Progenitor cell of endocrine pancreas (in vitro differentiated cells): ENCODE data around the gene BOD1L1. TPM values are rescaled to one million over a fixed set of nuclear protein-coding genes. Genes with fewer than 3 reads are reported as not detected.

Source experiments
- DNase-seq: peaks from one replicate; pipeline ENCODE4 v3.0.0; 2021; ENCODE audit warnings: low spot score; ENCODE audit not compliant: unreplicated experiment
- H3K27ac Mint-ChIP-seq: 2 replicates; pipeline ENCODE4 v1.8.0; 2021; ENCODE audit warnings: mild to moderate bottlenecking, moderate library complexity, mixed read lengths
- H3K27me3 Mint-ChIP-seq: 2 replicates; pipeline ENCODE4 v1.8.0; 2021; ENCODE audit warnings: mixed read lengths
- H3K36me3 Mint-ChIP-seq: 2 replicates; pipeline ENCODE4 v1.8.0; 2022; ENCODE audit warnings: mixed read lengths; ENCODE audit not compliant: insufficient read depth
- H3K4me1 Mint-ChIP-seq: 2 replicates; pipeline ENCODE4 v1.8.0; 2021; ENCODE audit warnings: low read depth, mixed read lengths
- H3K4me3 Mint-ChIP-seq: 2 replicates; pipeline ENCODE4 v1.8.0; 2021; ENCODE audit warnings: low read depth, mild to moderate bottlenecking, moderate library complexity, mixed read lengths
- H3K9me3 Mint-ChIP-seq: 2 replicates; pipeline ENCODE4 v1.8.0; 2021; ENCODE audit warnings: low read depth, mixed read lengths
- CTCF ChIP-seq: fragments of 200-600 bp; sonication (generic); IDR thresholded peaks from one replicate; pipeline ENCODE4 v1.5.0; 2021; ENCODE audit warnings: antibody characterized with exemption, mild to moderate bottlenecking; ENCODE audit not compliant: unreplicated experiment
- total RNA-seq: library from RNA; stranded (reverse); gene quantifications from 2 replicates; pipeline ENCODE4 v1.2.1, GENCODE V29; 2021

The BOD1L1 gene
- total RNA-seq, 1 donor from 2014 or later: 42.1 TPM

GRCh38 chr4:13529128-13529919 lies 98.2 kb downstream of the BOD1L1 start:
- H3K4me3 Mint-ChIP-seq: no peak overlapping the region
- no peak for DNase-seq
- no peaks in the 10 kb centered on the region for H3K9me3 Mint-ChIP-seq
- TF ChIP-seq CTCF: no peak
- no peaks in the 10 kb centered on the region for H3K4me1 Mint-ChIP-seq
- peaks cover 69% of the 10 kb centered on the region for H3K27me3 Mint-ChIP-seq
- no peak overlapping the region for H3K27ac Mint-ChIP-seq
- no peaks in the 10 kb centered on the region for H3K36me3 Mint-ChIP-seq

DNA sequence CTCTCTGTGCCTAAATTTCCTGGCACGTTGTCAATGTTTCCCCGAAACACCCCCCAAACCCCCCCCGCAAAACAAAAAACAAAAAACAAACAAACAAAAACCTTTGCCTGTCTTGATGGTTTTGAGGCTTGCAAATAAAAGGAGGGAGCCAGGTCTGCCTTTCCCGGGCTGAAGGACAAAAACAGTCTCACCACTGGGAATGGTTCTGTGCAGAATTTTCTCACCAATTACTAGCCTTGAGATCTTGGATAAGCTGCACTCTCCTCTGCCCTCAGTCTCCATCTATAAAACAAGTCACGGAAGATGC lies 98.8 kb downstream of the BOD1L1 start:
- Mint-ChIP-seq H3K27ac (no peak overlapping the region), H3K4me3 (no peak overlapping the region), H3K4me1 (no peaks in the 10 kb centered on the region), H3K9me3 (no peaks in the 10 kb centered on the region), H3K27me3 (peaks cover 63% of the 10 kb centered on the region), H3K36me3 (no peaks in the 10 kb centered on the region)
- no peak for DNase-seq
- TF ChIP-seq CTCF: no peak

- Mint-ChIP-seq H3K9me3 (no peaks in the 10 kb centered on the region), H3K27me3 (peaks cover 61% of the 10 kb centered on the region), H3K27ac (no peak overlapping the region), H3K4me1 (no peaks in the 10 kb centered on the region), H3K4me3 (no peak overlapping the region), H3K36me3 (no peaks in the 10 kb centered on the region)
- DNase-seq: no peak
- no peak for TF ChIP-seq CTCF
Measured at GRCh38 chr4:13527981-13528820, 99.3 kb downstream of the BOD1L1 start.

DNA sequence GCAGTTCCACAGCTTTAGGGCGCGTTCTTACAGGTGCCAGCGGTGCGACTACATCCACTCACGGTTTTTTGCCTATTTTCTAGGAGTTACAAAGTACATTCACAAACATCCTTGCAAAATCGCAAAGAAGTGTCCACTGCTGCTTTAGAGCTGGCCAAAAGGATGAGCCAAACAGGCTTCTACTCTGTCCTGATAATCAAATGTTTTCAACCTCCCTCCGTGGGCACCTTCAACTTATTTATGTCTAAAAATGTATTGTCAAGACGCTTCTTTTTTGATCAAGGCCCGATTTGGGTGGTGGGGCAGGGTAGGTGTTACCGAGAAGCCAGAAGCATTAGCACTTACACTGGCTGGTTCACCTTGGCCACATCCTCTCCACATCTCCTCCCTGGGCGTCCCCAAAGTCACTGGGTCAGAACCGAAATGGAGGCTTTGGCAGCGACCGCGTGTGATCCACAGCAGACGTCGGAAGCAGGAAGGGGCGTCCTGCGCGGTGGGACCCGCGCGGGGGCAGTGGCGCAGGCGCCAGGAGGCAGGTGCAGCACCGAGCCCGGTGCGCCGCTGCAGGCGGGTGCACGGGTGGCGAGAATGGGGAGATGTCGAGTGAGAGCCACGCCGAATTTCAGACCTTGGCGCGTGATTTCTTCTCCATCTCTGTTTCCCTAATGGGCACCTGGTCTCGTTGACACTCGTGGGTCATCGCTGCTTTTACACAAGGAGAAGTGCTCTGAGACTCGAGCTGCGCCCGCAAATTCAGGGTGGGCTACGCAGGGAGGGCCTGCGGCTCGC lies 100.1 kb downstream of the BOD1L1 start:
- H3K27ac Mint-ChIP-seq: no peak overlapping the region
- H3K27me3 Mint-ChIP-seq: peaks cover 61% of the 10 kb centered on the region
- no peaks in the 10 kb centered on the region for H3K36me3 Mint-ChIP-seq
- TF ChIP-seq CTCF: no peak
- no peaks in the 10 kb centered on the region for H3K9me3 Mint-ChIP-seq
- no peaks in the 10 kb centered on the region for H3K4me1 Mint-ChIP-seq
- no peak for DNase-seq
- no peak overlapping the region for H3K4me3 Mint-ChIP-seq

- Mint-ChIP-seq H3K9me3 (no peaks in the 10 kb centered on the region), H3K27me3 (peaks cover 62% of the 10 kb centered on the region), H3K4me3 (no peak overlapping the region), H3K27ac (no peak overlapping the region), H3K4me1 (no peaks in the 10 kb centered on the region), H3K36me3 (no peaks in the 10 kb centered on the region)
- DNase-seq: no peak
- TF ChIP-seq CTCF: no peak
Measured at GRCh38 chr4:13526658-13527057, 100.9 kb downstream of the BOD1L1 start.
